ENCODE results near the gene ELP4. TPM values are rescaled to one million over a fixed set of nuclear protein-coding genes. Genes with fewer than 3 reads are reported as not detected.

Gene ELP4
- polyA plus RNA-seq, 3 donors: 6.0 to 17.8 (median 16.4) TPM

DNA sequence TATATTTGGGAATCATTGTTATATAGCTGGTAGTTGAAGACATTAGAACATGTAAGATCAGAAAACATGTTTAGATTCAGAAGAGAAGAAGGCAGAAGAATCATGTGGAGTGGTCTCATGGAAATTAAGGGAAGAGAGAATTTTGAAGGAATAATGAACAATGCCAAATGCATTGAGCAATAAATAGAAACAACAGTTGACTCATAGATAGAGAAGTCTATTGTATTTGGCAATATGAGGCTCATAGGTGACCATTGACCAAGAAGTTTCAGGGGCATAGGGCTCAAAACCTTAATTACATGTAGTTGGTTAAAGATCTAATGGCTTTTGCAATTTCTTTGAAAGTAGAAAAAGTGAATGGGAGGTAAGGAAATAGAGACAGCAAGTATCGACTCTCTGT is 177.7 kb downstream of the ELP4 start:
- TF ChIP-seq, protein P1, sequence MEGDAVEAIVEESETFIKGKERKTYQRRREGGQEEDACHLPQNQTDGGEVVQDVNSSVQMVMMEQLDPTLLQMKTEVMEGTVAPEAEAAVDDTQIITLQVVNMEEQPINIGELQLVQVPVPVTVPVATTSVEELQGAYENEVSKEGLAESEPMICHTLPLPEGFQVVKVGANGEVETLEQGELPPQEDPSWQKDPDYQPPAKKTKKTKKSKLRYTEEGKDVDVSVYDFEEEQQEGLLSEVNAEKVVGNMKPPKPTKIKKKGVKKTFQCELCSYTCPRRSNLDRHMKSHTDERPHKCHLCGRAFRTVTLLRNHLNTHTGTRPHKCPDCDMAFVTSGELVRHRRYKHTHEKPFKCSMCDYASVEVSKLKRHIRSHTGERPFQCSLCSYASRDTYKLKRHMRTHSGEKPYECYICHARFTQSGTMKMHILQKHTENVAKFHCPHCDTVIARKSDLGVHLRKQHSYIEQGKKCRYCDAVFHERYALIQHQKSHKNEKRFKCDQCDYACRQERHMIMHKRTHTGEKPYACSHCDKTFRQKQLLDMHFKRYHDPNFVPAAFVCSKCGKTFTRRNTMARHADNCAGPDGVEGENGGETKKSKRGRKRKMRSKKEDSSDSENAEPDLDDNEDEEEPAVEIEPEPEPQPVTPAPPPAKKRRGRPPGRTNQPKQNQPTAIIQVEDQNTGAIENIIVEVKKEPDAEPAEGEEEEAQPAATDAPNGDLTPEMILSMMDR (IDR thresholded peaks at IDR 0.05): no peak
- no peak overlapping the region for H3K27ac ChIP-seq (ENCODE audit: low read depth in 1 of 2, low read length in 2 of 2)
- no peak for DNase-seq
- no peak overlapping the region for H3K4me2 ChIP-seq (replicated peaks; ENCODE audit: extremely low read depth, low read length, poor library complexity, severe bottlenecking)
- H3K79me2 ChIP-seq (ENCODE audit: insufficient read depth, low read length): no peaks in the 10 kb centered on the region
- H3K9me3 ChIP-seq (replicated peaks in 1 of 2; ENCODE audit: control insufficient read depth in 1 of 2, insufficient read depth in 1 of 2, low read length in 2 of 2): no peaks in the 10 kb centered on the region
- Mint-ChIP-seq H3K4me1 (no peaks in the 10 kb centered on the region), H3K4me3 (no peak overlapping the region), H3K27ac (no peak overlapping the region), H3K36me3 (peaks cover 0 to 7% of the 10 kb centered on the region in 2 donors), H3K27me3 (ENCODE audit: low read depth in 3 of 3) (no peaks in the 10 kb centered on the region), H3K9me3 (peaks cover 0 to 3% (median 0%) of the 10 kb centered on the region in 7 donors)
- no peak overlapping the region for H2AFZ ChIP-seq (ENCODE audit: insufficient read depth, low read depth, low read length, poor library complexity, severe bottlenecking)
- H3K4me1 ChIP-seq (ENCODE audit: control insufficient read depth in 1 of 2, insufficient read depth in 2 of 2, low read length in 2 of 2): no peaks in the 10 kb centered on the region
- no peaks in the 10 kb centered on the region for H4K20me1 ChIP-seq (ENCODE audit: insufficient read depth, low read length)
- no peaks in the 10 kb centered on the region for H3K36me3 ChIP-seq (replicated peaks in 1 of 2; ENCODE audit: control insufficient read depth in 1 of 2, insufficient read depth in 2 of 2, low read length in 2 of 2)
- intact Hi-C loops (cut with micrococcal nuclease): no loop called here
- no peak overlapping the region for H3K4me3 ChIP-seq (replicated peaks in 1 of 3; ENCODE audit: low read depth in 2 of 3, low read length in 3 of 3)
- no peak overlapping the region for H3K9ac ChIP-seq (ENCODE audit: insufficient read depth, low read length, poor library complexity, severe bottlenecking)
- no CpG with 5 or more reads among the region's 1 CpG for WGBS (ENCODE audit: insufficient coverage)
- no peaks in the 10 kb centered on the region for H3K27me3 ChIP-seq (ENCODE audit: control insufficient read depth in 2 of 2, insufficient read depth in 2 of 2, low read length in 2 of 2)

DNA sequence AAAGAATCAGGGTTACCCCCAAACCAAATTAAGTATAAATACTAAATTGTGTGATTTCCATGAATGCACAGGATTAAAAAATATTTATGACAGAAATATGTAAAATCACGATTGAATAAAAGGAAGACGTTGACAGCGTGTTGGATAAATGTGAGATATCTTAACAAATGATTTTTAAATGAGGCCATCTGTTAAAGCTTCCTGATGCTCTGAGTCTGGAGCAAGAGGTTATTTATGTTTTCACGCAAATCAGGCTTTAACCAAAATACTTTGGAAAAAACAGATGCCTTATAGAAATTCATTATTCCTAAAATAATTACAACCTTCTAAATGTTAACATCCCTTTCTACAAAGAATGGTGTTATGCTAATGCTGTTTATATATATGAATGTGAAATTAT is 178.3 kb downstream of the ELP4 start:
- DNase-seq: no peak
- no peaks in the 10 kb centered on the region for H3K79me2 ChIP-seq (ENCODE audit: insufficient read depth, low read length)

More for the DNA sequence above, 178.3 kb downstream of the ELP4 start:
- H4K20me1 ChIP-seq (ENCODE audit: insufficient read depth, low read length): no peaks in the 10 kb centered on the region
- no peak overlapping the region for H3K9ac ChIP-seq (ENCODE audit: insufficient read depth, low read length, poor library complexity, severe bottlenecking)
- TF ChIP-seq, protein P1 (IDR thresholded peaks at IDR 0.05): no peak
- no peak overlapping the region for H3K4me3 ChIP-seq (replicated peaks in 1 of 3; ENCODE audit: low read depth in 2 of 3, low read length in 3 of 3)
- no peak overlapping the region for H2AFZ ChIP-seq (ENCODE audit: insufficient read depth, low read depth, low read length, poor library complexity, severe bottlenecking)
- no peaks in the 10 kb centered on the region for H3K4me1 ChIP-seq (ENCODE audit: control insufficient read depth in 1 of 2, insufficient read depth in 2 of 2, low read length in 2 of 2)
- no peak overlapping the region for H3K27ac ChIP-seq (ENCODE audit: low read depth in 1 of 2, low read length in 2 of 2)
- intact Hi-C loops (cut with micrococcal nuclease): no loop called here
- Mint-ChIP-seq H3K4me3 (no peak overlapping the region), H3K27ac (no peak overlapping the region), H3K27me3 (ENCODE audit: low read depth in 3 of 3) (no peaks in the 10 kb centered on the region), H3K36me3 (peaks cover 0 to 7% of the 10 kb centered on the region in 2 donors), H3K4me1 (no peaks in the 10 kb centered on the region), H3K9me3 (peaks cover 0 to 4% (median 0%) of the 10 kb centered on the region in 7 donors)
- 95% methylated on average over 3 of the region's 4 CpGs for WGBS (ENCODE audit: insufficient coverage)
- H3K36me3 ChIP-seq (replicated peaks in 1 of 2; ENCODE audit: control insufficient read depth in 1 of 2, insufficient read depth in 2 of 2, low read length in 2 of 2): no peaks in the 10 kb centered on the region
- H3K27me3 ChIP-seq (ENCODE audit: control insufficient read depth in 2 of 2, insufficient read depth in 2 of 2, low read length in 2 of 2): no peaks in the 10 kb centered on the region
- no peaks in the 10 kb centered on the region for H3K9me3 ChIP-seq (replicated peaks in 1 of 2; ENCODE audit: control insufficient read depth in 1 of 2, insufficient read depth in 1 of 2, low read length in 2 of 2)
- no peak overlapping the region for H3K4me2 ChIP-seq (replicated peaks; ENCODE audit: extremely low read depth, low read length, poor library complexity, severe bottlenecking)

Data from CD14-positive monocyte (primary cell).